Measurements from ENCODE around the gene BMPR1B.

The BMPR1B gene

DNA sequence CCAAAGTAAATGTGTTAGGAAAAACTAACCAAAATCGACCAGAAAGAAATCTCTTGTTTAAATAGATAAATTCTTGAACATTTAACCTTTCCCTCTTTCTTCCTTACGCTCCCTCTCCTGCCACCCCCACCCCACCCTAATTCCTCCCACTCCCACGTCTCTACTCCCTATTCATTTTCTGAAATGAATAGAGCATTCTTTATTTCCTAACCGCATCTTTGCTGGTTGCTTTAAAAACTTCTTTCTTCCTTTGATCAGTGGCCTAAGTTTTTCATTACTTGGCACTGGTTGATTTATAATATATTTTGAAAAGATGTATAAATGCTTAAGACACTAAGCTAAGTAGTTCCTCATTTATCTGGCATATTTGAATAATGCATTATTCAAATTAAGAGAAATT is 33.9 kb downstream of the BMPR1B start:
- TF ChIP-seq, protein P1, sequence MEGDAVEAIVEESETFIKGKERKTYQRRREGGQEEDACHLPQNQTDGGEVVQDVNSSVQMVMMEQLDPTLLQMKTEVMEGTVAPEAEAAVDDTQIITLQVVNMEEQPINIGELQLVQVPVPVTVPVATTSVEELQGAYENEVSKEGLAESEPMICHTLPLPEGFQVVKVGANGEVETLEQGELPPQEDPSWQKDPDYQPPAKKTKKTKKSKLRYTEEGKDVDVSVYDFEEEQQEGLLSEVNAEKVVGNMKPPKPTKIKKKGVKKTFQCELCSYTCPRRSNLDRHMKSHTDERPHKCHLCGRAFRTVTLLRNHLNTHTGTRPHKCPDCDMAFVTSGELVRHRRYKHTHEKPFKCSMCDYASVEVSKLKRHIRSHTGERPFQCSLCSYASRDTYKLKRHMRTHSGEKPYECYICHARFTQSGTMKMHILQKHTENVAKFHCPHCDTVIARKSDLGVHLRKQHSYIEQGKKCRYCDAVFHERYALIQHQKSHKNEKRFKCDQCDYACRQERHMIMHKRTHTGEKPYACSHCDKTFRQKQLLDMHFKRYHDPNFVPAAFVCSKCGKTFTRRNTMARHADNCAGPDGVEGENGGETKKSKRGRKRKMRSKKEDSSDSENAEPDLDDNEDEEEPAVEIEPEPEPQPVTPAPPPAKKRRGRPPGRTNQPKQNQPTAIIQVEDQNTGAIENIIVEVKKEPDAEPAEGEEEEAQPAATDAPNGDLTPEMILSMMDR (IDR thresholded peaks at IDR 0.05; ENCODE audit: low read depth, low read length): no peak
- DNase-seq (ENCODE audit: extremely low read depth, low read depth): no peak

DNA sequence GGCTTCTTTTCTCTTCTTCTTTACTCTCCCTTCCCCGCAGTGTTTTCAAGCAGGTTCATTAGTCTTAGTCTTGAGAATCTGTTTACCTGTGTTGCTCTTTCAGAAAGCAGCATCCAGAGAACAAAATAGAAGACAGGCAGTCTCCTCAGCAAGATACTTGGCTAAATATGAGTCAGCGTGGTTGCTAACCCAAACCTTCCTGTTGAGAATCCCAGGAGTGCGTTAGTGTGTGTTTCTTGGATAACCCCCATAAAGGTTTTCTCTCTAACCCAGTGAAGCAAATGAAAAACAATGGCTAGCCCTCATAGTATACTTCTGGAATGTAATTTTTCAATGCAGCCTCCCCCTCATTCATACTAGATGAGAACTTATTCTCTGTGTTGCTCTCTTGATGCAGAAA is 41.1 kb downstream of the BMPR1B start:
- TF ChIP-seq, protein P1 (IDR thresholded peaks at IDR 0.05; ENCODE audit: low read depth, low read length): no peak
- DNase-seq (ENCODE audit: extremely low read depth, low read depth): no peak

DNA sequence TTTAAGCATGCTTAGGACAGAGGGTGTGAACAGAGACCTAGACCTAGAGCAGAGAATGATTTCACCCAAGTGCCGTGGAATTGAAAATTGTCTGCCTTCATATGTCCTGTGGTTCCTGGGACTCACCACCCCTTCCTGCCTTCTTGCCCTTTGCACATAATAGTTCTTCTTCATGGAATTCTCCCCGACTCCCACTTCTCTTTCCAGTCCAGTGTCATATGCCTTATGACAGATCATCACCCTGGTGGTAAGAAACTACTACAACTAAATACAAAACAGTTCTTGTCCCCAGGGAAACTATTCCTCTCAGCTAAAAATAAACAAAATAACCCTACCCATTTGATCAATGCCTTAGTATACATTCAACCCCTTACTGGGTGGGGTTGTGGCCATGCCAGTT is 43.3 kb downstream of the BMPR1B start:
- TF ChIP-seq, protein P1 (IDR thresholded peaks at IDR 0.05; ENCODE audit: low read depth, low read length): no peak
- DNase-seq (ENCODE audit: extremely low read depth, low read depth): no peak

DNA sequence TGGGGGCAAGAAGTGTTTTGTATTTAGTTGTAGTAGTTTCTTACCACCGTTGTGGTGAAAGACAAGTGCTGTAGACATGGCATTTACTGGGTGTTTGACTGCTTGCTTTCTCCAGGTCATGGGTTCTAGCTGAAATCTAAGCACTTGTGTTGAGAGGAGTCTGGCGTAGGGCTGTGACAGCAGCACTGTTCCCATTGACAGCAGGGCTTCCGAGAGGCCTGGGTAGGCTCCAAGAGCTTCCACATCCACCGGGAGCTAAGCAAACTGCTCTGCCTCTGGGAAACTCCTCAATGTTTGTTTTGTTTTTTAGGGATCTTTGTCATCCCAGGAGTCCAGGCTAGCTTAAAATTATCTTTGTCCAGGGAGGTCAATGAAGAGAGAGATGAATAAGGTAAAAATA is 44.3 kb downstream of the BMPR1B start:
- TF ChIP-seq, protein P1 (IDR thresholded peaks at IDR 0.05; ENCODE audit: low read depth, low read length): no peak
- DNase-seq (ENCODE audit: extremely low read depth, low read depth): no peak

DNA sequence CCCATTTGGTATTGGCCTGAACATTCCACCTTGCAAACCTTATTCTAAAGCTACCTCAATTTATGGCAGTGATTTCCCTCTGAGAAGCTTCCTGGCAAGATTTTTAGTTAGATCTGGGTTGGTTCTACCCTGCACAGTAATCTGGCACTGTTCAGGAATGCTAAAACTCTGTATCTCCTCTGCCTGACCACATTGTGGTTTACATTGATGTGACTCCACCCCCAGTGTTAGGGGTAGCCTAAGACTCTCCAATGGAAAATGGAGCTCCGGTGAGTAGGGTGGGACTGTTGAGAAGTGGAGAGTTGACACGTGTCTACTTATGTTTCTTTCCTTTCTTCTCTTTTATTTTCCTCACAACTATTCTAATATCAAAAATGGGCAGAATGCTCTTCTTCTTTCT is 45.4 kb downstream of the BMPR1B start:
- TF ChIP-seq, protein P1 (IDR thresholded peaks at IDR 0.05; ENCODE audit: low read depth, low read length): no peak
- DNase-seq (ENCODE audit: extremely low read depth, low read depth): no peak

DNA sequence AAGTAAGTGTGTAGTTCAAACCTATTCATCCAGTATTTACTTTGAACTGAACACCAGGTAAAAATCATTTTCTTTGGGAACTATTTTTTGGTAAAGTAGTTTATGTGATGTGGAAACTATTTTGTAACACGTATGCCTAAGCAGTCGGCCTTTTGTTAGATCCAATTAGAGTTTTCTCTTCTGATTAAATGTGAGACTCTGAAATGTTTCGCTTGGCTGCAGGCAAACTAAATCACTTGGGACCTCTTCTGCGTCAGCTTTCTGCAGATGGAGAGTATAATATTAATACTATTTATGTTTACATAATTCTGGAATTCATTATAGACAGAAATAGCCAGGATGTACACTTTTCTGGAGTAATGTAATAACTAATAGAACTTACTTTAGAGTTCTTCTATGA is 46.9 kb downstream of the BMPR1B start:
- TF ChIP-seq, protein P1 (IDR thresholded peaks at IDR 0.05; ENCODE audit: low read depth, low read length): no peak
- DNase-seq (ENCODE audit: extremely low read depth, low read depth): no peak

DNA sequence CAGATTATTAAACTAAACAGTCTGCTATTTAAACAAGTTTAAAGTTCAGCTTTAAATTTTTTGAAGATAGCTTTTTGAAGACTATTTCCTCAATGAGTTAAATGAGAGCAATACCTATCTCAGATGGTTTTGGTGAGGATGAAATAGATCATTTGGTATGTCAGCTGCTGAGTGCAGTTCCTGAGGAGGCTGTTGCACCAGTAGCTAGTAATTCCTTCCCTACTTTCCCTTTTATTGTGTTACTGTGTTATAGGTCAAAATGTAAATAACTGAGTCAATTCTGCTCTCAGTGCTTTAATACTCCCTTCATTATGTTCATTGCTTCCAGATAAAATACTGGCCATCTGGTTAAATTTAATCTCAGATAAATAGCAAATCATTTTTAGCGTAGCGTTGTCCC is 48.6 kb downstream of the BMPR1B start:
- DNase-seq (ENCODE audit: extremely low read depth, low read depth): no peak
- TF ChIP-seq, protein P1 (IDR thresholded peaks at IDR 0.05; ENCODE audit: low read depth, low read length): no peak
